SIG-M5 (cell line): ENCODE results near the gene TNFRSF13B.
"Not testable (repeated sequence)": the region's sequence is repeated elsewhere in the genome, so short reads cannot be mapped to it uniquely, and the experiment has no call there.

Source experiments
- DNase-seq: peaks from one replicate; lab custom pipeline; 2025; lab: John Stamatoyannopoulos, UW

TNFRSF13B gene

GRCh38 chr17:16971458-16972338, at the start of gene TNFRSF13B:
TNFRSF13B (minus strand) TSS chr17:16972118; CDS start chr17:16972075, 43 bp downstream.
- DNase-seq = no peak

GRCh38 chr17:17021194-17021863, 49.4 kb upstream of the TNFRSF13B start:
- DNase-seq = no peak

GRCh38 chr17:17020821-17021193, 48.9 kb upstream of the TNFRSF13B start:
- DNase-seq = no peak

- DNase-seq = no peak
These were observed 48.1 kb upstream of the TNFRSF13B start for GRCh38 chr17:17019891-17020456.

- DNase-seq = no peak
These were observed 47.5 kb upstream of the TNFRSF13B start for GRCh38 chr17:17019430-17019762.

- no peak for DNase-seq
These were observed 46.9 kb upstream of the TNFRSF13B start for GRCh38 chr17:17018612-17019429.

GRCh38 chr17:17018021-17018441, 46.1 kb upstream of the TNFRSF13B start:
- DNase-seq = no peak

GRCh38 chr17:17017343-17018014, 45.6 kb upstream of the TNFRSF13B start:
- no peak for DNase-seq

GRCh38 chr17:17016199-17017197, 44.6 kb upstream of the TNFRSF13B start:
- DNase-seq = not testable (repeated sequence)

- DNase-seq = no peak
These were observed 43.3 kb upstream of the TNFRSF13B start for GRCh38 chr17:17015230-17015629.

- DNase-seq = not testable (repeated sequence)
These were observed 42.8 kb upstream of the TNFRSF13B start for GRCh38 chr17:17014748-17015124.

GRCh38 chr17:17013828-17014747, 42.2 kb upstream of the TNFRSF13B start:
- not testable (repeated sequence) for DNase-seq

GRCh38 chr17:17011043-17011907, 39.4 kb upstream of the TNFRSF13B start:
- DNase-seq = not testable (repeated sequence)

GRCh38 chr17:17010545-17011034, 38.7 kb upstream of the TNFRSF13B start:
- DNase-seq = not testable (repeated sequence)

GRCh38 chr17:17009972-17010371, 38.1 kb upstream of the TNFRSF13B start:
- DNase-seq = not testable (repeated sequence)

- not testable (repeated sequence) for DNase-seq
These were observed 36.9 kb upstream of the TNFRSF13B start for GRCh38 chr17:17008621-17009397.

- DNase-seq = not testable (repeated sequence)
These were observed 36.0 kb upstream of the TNFRSF13B start for GRCh38 chr17:17007891-17008290.
